Lung (tissue), 12 donors: ENCODE data around the gene CNTNAP5. TPM values are rescaled to one million over a fixed set of nuclear protein-coding genes. Genes with fewer than 3 reads are reported as not detected.

ENCODE experiments used
- ATAC-seq: fragments of 200-7000 bp; cut with Tn5 transposase; one replicate; pipeline ENCODE4 v1.9.1; 2020; ENCODE audit warnings: moderate number of reproducible peaks; ENCODE audit not compliant: insufficient read depth, low FRiP score
- DNase-seq, 3 donors: peaks; one replicate each; pipeline ENCODE4 v3.0.0-alpha.2; 2013 to 2017
- H3K27ac ChIP-seq, 2 donors: one replicate each; pipeline ENCODE4 v1.5.1; 2013; ENCODE audit warnings: mild to moderate bottlenecking in 2 of 2, moderate library complexity in 2 of 2, control low read depth in 1 of 2, inconsistent platforms in 1 of 2, low read depth in 1 of 2, low read length in 1 of 2
- H3K27me3 ChIP-seq, 3 donors: one replicate each; pipeline ENCODE4 v1.5.1; 2013; ENCODE audit warnings: low read length in 2 of 3; ENCODE audit not compliant: control insufficient read depth in 3 of 3, insufficient read depth in 3 of 3
- H3K36me3 ChIP-seq, 4 donors: one replicate each; pipeline ENCODE4 v1.5.1; 2013; ENCODE audit warnings: low read length in 4 of 4, mild to moderate bottlenecking in 1 of 4, moderate library complexity in 1 of 4; ENCODE audit not compliant: control insufficient read depth in 4 of 4, insufficient read depth in 4 of 4
- H3K4me1 ChIP-seq, 5 donors: one replicate each; pipeline ENCODE4 v1.5.1; 2013; ENCODE audit warnings: low read length in 5 of 5, mild to moderate bottlenecking in 2 of 5, moderate library complexity in 1 of 5; ENCODE audit not compliant: control insufficient read depth in 5 of 5, insufficient read depth in 5 of 5
- H3K4me3 ChIP-seq: one replicate; pipeline ENCODE4 v1.5.1; 2013; ENCODE audit warnings: mild to moderate bottlenecking, control low read depth, moderate library complexity
- H3K9ac ChIP-seq, 2 donors: one replicate each; pipeline ENCODE4 v1.5.1; 2013; ENCODE audit warnings: low read length in 2 of 2, control low read depth in 1 of 2; ENCODE audit not compliant: insufficient read depth in 1 of 2
- H3K9me3 ChIP-seq, 4 donors: one replicate each; pipeline ENCODE4 v1.5.1; 2013; ENCODE audit warnings: low read length in 3 of 4, mild to moderate bottlenecking in 1 of 4, moderate library complexity in 1 of 4; ENCODE audit not compliant: control insufficient read depth in 4 of 4, insufficient read depth in 3 of 4
- WGBS, 2 donors: extraction: QIAGEN DNeasy Blood & Tissue Kit; methylation state at CpG; one replicate each; pipeline ENCODE4 v1.1.7; 2013; 5-methylcytosine and 5-hydroxymethylcytosine counted together
- polyA plus RNA-seq, 2 donors: library from polyadenylated mRNA; stranded (reverse); fragments of 200-250 nt; gene quantifications; one replicate each; pipeline ENCODE4 v1.2.1, GENCODE V29; 2013
- total RNA-seq, 2 donors: library from RNA; depleted of rRNA in 1 of 2; stranded (reverse); fragments of >200 nt in 1 of 2; gene quantifications; one replicate each; pipeline ENCODE4 v1.2.1, GENCODE V29; 2014 to 2021
- TF ChIP-seq, protein P1 (sequence below): IDR thresholded peaks from 2 replicates; pipeline ENCODE4 v1.5.1; 2012; ENCODE audit warnings: mild to moderate bottlenecking; ENCODE audit errors: control extremely low read depth, extremely low read depth
- donor health status: control.
- donor health status: control.
- donor health status: Bipolar disorder and iron deficiency.
- donor health status: healthy.
- donor health status: DM: yes; HTN: yes; CAD: no.

CNTNAP5 gene
- total and polyA plus RNA-seq, 4 donors = 0.03 to 0.06 TPM; not detected in 2

DNA sequence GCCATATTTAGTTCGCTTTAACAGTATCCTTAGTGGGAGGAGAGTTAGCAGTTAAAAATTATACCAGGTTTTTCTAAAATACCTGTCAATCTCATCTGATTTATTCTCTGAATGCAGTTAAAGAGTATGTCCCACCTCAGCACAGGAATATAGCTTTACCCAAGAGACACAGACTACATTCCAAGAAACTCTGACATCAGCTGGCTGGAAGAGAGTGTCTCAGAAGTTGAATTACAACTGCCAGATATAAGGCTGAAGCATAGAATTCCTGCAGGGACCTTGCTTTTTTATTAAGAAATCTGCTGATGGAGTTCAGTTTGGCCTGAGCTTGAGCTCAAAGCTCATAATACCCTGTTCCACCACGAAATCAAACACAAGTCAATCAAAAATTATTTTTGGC lies 25.4 kb upstream of the CNTNAP5 start:
- Histone ChIP-seq H3K4me3 (no peak overlapping the region), H3K4me1 (no peaks in the 10 kb centered on the region), H3K9me3 (no peaks in the 10 kb centered on the region), H3K9ac (no peak overlapping the region), H3K27ac (no peak overlapping the region), H3K36me3 (no peaks in the 10 kb centered on the region), H3K27me3 (no peaks in the 10 kb centered on the region)
- TF ChIP-seq, protein P1, sequence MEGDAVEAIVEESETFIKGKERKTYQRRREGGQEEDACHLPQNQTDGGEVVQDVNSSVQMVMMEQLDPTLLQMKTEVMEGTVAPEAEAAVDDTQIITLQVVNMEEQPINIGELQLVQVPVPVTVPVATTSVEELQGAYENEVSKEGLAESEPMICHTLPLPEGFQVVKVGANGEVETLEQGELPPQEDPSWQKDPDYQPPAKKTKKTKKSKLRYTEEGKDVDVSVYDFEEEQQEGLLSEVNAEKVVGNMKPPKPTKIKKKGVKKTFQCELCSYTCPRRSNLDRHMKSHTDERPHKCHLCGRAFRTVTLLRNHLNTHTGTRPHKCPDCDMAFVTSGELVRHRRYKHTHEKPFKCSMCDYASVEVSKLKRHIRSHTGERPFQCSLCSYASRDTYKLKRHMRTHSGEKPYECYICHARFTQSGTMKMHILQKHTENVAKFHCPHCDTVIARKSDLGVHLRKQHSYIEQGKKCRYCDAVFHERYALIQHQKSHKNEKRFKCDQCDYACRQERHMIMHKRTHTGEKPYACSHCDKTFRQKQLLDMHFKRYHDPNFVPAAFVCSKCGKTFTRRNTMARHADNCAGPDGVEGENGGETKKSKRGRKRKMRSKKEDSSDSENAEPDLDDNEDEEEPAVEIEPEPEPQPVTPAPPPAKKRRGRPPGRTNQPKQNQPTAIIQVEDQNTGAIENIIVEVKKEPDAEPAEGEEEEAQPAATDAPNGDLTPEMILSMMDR = no peak
- WGBS, 2 donors = 63 to 75% methylated on average over 2 of the region's 2 CpGs
- ATAC-seq = no peak
- no peak for DNase-seq

DNA sequence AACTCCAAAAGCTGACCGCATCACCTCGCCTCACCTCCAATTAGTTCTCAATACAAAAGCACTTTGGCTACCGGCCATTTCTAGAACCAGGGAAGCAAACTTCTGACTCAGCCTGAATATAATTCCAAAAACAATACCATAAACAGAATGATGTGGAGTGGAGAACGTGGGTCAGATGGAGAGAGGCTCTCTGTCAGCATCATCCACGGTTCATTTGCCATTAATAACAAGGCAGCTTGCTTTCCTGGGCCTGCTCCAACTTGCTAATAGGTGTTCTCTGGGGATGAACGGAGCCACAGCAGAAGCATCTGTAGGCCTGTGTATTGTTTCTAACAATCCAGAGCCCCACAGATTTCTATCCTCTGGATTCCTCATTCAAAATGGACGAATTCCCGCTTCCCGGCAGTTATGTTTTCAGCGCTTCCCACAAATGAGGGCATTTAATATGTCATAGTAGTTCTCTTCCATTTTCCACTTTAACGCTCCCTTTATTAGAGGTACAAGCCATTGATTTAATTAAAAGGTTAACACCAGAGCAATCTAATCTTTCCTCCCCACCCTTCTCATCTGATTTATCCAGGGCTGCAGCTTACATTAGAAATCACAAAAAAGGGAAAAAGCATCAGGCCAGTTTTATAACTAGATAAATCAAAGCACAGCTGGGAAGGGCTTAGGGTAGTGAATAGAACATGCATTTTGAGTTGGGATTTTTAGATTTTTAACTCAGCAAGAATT lies 23.2 kb upstream of the CNTNAP5 start:
- Histone ChIP-seq H3K4me3 (no peak overlapping the region), H3K36me3 (no peaks in the 10 kb centered on the region), H3K27me3 (no peaks in the 10 kb centered on the region), H3K4me1 (no peaks in the 10 kb centered on the region), H3K27ac (no peak overlapping the region), H3K9ac (no peak overlapping the region), H3K9me3 (no peaks in the 10 kb centered on the region)
- DNase-seq (no peak), ATAC-seq (no peak)
- 88 to 92% methylated on average over 11 of the region's 11 CpGs for WGBS, 2 donors
- TF ChIP-seq, protein P1 = no peak

DNA sequence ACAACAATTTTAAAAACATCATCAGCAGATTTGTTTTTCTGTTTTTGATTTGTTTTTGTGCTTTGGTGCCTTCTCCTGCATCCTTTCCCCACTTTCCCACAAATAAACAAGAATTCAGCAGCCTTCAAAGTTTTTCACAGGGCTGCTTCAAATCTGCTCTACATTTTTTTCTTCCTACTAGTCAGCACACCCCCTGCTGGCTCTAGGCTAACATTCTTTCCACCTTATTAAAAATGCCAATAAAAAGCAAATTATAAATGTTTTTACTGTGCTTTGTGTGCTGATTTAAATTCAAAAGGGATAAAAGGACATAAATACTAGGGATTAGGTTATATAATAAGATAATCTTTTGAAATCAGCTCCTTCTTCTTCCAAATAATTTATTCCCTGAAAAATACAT lies 6.2 kb upstream of the CNTNAP5 start:
- peaks cover 4 to 15% (median 4%) of the 10 kb centered on the region in 3 donors for H3K27me3 ChIP-seq
- H3K9ac ChIP-seq = no peak overlapping the region
- no peak overlapping the region for H3K4me3 ChIP-seq
- H3K36me3 ChIP-seq = no peaks in the 10 kb centered on the region
- no peaks in the 10 kb centered on the region for H3K9me3 ChIP-seq
- ATAC-seq (no peak), DNase-seq (peak; percentile 15 to 34 (median 31))
- no peak overlapping the region for H3K27ac ChIP-seq
- TF ChIP-seq, protein P1 = no peak
- H3K4me1 ChIP-seq = no peaks in the 10 kb centered on the region
